Middle frontal gyrus (tissue), 1 donor: Measurements from ENCODE around the gene UVRAG.
"Not testable (repeated sequence)": the region's sequence is repeated elsewhere in the genome, so short reads cannot be mapped to it uniquely, and the experiment has no call there.

Source experiments
- DNase-seq: peaks from one replicate; pipeline ENCODE4 v3.0.0-alpha.2; 2015; ENCODE audit warnings: low spot score; ENCODE audit errors: extremely low spot score

The UVRAG gene

DNA sequence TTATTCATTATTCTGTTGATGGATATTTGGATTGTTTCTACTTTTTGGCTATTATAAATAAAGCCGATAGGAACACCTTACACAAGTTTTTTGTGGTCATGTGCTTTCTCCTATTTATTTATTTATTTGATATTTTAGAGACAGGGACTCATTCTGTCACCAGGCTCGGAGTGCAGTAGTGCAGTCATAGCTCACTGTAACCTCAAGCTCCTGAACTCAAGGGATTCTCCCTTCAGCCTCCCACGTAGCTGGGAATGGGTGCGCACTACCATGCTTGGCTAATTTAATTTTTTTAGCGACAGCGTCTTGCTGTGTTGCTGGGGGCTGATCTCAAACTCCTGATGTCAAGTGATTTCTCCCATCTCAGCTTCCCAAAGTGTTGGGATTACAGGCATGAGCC, 135.1 kb downstream of the UVRAG start:
- no peak for DNase-seq

DNA sequence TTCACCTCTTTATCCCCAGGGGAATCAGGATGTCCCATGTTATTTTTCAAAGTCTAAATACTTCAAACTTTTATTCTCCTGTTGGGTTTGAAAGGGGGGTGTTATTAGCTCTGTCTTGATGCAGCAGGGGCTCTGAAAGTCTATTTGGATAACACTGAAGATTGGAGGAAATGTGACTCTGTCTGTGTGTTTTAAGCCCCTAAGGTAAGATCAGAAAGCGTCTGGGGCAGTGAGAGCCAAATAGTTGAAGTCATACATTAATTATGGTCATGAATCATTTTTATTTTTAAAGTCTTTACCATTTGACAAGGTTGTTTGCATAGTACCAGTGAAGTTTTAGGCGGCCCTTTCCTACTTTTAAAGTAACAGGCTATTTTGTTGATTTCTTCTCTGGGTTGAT, 139.0 kb downstream of the UVRAG start:
- DNase-seq: no peak

DNA sequence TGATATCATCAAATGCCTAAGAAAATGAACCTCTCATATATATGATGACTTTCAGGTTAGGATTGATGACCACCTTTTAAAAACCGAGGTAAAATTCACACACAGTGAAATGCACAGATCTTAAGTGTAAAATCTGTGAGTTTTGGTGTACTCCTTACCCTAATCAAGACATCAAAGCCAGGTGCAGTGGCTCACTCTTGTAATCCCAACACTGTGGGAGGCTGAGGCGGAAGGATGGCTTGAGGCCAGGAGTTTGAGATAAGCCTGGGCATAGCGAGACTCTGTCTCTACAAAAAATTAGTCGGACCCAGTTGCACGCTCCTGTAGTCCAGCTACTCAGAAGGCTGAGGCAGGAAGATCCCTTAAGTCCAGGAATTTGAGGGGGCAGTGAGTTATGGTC, 140.4 kb downstream of the UVRAG start:
- DNase-seq: no peak

DNA sequence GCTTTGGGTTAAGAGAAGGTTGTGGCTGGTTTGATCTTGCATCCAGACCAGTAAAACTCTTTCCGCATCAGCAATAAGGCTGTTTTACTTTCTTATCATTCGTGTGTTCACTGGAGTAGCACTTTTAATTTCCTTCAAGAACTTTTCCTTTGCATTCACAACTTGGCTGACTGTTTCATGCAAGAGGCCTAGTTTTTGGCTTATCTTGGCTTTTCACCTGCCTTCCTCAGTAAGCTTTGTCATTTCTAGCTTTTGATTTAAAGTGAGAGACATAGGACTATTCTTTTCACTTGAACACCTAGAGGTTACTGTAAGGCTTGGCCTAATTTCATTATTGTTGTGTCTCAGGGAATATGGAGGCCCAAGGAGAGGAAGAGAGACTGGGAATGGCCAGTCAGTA, 144.5 kb downstream of the UVRAG start:
- no peak for DNase-seq

DNA sequence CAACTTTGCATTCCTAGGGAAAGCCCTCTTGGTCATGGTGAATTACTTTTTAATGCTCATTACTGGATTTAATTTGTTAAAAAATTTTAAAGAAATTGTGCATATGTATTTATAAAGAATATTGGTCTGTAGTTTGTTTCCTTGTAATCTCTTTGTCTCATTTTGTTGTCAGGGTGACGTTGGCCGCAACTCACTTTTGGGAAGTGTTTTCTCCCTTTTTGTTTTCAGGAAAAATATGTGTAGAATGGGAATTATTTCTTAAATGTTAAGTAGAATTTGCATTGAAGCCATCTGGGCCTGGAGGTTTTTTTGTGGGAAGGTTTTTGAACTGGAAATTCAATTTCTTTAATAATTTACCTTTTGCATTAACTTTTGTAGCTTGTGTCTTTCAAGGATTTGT, 149.1 kb downstream of the UVRAG start:
- DNase-seq: no peak

DNA sequence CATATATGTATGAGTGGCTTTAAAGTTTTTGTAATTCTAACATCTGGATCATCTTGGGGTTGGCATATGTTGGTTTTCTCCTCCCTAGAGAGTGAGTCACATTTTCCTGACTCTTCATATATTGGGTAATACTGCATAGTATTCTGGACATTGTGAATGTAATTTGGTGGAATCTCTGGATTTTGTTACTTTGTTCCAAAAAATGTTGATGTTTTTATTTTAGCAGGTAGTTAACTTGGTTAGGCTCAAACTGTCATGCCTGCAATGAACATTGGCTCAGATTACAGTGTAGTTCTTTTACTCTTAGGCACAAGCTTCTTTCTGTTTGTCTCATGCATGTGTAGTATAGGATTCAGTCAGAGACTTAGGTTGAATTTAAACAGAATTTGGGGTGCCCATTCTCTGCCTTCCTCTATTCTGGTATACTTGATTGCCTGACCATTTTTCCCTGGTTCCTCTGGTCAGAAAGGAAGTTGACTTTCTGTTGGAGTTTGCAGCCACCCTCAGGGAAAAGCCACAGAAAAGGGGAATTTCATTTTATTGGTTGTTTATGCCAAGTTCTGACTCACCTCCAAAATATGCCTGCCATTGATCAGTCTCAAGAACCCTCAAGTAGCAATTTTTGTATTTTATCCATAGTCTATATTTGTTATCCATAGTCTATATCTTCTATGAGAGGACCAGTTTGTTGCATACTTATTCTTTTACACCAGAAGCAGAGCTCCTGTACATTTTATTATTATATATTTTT, 151.7 kb downstream of the UVRAG start:
- DNase-seq: no peak

DNA sequence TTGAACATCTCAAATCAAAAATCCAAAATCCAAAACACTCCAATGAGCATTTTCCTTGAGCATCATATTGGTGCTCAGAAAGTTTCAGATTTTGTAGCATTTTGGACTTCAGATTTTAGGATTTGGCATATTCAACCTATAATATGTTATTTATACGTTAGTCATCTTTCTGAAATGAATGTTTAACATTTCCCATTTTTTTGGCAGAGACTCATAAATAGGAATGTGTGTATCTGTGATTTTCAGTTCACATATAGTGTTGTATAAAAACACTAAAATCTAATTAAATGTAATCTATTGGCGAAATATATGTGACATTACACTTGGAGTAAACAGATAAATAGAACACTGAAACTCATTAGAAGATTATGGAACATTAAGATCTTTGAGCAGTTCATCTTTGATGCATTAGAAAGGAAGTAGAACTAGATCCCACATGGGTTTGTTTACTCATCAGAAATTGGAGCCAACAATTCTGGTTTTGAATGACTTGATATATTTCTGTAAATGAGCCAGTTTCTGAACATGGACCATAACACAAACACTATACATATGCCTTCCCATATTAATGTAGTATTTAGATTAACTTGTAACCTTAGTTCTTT, 153.1 kb downstream of the UVRAG start:
- no peak for DNase-seq

DNA sequence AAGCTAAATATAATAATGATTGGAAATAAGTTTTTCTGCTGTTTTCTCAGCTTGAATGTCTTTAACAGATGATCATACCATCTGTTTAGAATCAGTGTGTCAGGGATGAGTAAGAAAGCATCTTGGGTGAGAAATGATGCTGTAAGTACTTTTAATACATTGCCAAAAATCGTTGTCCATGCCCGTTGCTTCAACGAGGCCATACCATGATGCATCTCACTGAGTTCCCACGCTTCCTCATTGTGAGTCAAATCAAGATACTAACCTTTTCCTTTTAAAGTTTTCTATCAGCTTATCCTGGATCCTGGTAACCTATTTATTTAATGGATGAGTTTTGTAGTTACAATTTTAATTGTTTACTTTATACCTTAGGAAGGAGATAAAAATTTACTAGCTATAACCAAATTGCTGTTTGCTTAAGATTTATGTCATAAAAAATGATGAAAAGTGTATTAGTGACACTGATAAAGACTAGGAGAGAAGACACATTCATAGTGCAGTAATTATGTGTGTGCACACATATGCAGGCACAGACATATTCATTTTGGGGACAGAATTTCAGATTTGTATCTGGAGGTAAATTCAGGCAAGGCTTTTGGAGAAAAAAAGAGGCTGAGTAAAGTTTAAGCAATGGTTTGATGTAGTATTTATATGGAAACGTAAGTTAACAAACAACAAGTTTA, 154.8 kb downstream of the UVRAG start:
- DNase-seq: no peak

DNA sequence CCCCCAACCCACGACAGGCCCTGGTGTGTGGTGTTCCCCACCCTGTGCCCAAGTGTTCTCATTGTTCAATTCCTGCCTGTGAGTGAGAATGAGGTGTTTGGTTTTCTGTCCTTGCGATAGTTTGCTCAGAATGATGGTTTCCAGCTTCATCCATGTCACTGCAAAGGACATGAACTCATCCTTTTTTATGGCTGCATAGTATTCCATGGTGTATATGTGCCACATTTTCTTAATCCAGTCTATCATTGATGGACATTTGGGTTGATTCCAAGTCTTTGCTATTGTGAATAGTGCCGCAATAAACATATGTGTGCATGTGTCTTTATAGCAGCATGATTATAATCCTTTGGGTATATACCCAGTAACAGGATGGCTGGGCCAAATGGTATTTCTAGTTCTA, 158.7 kb downstream of the UVRAG start:
- not testable (repeated sequence) for DNase-seq

DNA sequence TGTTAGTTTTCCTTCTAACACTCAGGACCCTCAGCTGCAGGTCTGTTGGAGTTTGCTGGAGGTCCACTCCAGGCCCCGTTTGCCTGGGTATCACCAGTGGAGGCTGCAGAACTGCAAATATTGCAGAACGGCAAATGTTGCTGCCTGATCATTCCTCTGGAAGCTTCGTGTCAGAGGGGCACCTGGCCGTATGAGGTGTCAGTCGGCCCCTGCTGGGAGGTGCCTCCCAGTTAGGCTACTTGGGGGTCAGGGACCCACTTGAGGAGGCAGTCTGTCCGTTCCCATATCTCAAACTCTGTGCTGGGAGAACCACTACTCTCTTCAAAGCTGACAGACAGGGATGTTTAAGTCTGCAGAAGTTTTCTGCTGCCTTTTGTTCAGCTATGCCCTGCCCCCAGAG, 164.1 kb downstream of the UVRAG start:
- DNase-seq: not testable (repeated sequence)

DNA sequence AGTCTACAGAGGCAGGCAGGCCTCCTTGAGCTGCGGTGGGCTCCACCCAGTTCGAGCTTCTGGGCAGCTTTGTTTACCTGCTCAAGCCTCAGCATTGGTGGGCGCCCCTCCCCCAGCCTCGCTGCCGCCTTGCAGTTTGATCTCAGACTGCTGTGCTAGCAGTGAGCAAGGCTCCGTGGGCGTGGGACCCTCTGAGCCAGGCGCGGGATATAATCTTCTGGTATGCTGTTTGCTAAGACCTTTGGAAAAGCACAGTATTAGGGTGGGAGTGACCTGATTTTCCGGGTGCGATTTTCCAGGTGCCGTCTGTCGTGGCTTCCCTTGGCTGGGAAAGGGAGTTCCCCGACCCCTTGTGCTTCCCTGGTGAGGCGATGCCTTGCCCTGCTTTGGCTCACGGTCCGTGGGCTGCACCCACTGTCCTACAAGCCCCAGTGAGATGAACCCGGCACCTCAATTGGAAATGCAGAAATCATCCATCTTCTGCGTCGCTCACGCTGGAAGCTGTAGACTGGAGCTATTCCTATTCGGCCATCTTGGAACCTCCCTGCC, 164.5 kb downstream of the UVRAG start:
- not testable (repeated sequence) for DNase-seq

DNA sequence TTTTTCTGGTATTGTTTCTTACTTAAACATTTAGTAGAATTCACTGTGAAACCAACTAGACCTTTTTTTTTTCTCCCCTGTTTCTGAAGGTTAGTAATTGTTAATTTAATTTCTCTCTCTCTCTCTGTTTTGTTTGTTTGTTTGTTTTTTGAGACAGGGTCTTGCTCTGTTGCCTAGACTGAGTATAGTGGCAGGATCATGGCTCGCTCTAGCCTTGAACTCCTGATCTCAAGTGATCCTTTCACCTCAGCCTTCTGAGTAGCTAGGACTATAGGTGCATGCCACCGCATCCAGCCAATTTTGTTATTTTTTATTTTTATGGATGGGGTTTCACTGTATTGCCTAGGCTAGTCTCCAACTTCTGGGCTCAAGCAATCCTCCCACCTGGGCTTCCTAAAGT, 165.0 kb downstream of the UVRAG start:
- DNase-seq: no peak

DNA sequence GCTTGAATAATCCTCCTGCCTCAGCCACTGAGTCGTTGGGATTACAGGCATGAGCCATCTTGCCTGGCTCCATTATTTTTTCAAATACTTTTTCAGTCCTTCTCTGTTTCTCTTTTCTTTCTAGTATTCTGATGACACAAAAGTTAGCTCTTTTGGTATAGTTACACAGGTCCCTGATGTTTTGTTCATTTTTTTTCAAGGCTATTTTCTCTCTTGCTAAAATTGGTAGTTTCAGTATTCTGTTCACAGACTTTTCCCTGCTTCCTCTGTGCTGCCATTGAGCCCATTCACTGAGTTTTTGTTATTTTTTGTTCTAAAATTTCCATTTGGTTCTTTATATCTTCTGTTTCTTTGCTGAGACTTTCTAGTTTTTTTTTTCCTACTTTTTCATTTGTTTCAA, 166.5 kb downstream of the UVRAG start:
- DNase-seq: no peak

DNA sequence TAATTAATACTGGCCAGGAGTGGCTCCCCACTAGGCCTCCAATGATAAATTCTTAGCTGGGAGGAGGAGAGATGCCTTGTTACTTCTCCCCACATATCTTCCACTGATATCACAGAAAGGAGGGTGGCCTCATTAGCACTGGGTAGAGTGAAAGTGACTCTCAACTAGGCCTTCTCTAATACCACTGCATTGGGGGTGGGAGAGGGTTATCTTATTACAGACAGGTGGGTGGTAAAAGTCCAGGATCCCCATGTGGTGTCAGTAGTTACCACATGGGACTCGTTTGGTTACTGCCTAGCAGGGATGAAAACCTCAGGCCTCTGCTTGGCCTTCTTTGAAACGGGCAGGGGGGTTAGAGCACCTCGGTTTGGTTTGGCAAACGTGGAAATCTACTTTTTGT, 167.3 kb downstream of the UVRAG start:
- DNase-seq: no peak

DNA sequence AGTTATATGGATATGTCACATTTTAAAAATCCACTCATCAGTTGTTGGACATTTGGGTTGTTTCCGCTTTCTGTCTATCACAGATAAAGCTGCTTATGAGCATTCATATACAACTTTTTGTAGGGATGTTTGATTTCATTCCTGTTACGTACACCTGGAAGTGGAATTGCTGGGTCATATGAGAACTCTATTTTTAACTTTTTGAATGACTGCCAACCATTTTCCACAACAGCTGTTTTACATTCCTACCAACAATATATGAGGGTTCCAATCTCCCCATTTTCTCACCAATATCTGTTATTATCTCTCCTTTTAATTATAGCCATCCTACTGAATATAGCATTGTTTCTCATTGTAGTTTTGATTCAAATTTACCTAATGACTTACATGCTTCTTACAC, 172.0 kb downstream of the UVRAG start:
- no peak for DNase-seq

DNA sequence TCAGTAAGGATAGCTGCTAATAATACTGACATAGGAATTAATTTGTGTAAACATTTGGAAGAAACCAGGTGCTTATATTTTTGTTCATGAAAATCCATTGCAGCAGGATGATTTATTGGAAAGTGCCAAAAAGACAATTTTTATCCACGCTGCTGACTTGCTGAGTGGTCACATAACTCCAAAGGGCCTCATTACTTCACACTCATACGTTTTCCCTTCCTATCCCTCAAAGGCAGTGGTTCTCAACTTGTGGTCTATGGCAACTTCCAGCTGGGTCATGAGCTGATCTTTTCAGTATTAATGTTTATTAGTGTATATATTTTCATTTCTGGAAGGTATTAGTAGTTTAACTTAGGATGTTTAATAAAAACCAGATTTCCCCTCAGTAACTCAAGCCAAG, 178.1 kb downstream of the UVRAG start:
- no peak for DNase-seq

DNA sequence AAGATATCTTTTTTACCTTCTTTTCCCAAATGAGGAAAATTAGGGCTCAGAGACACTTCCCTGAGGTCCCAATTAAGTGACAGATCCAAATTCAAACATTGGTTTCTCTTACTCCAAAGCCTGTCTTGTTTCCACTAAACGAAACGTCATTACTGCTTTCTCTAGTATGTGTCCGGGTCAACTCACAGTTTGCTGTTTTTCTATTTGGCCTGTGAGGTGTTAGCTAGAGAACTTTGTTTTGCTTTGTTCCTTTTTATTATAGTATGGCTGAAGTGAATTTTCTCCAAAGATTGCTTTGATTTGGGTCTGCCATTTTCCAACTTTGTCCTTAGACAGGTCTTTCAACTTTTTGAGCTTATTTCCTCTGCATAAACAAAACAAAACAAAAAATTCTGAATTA, 179.6 kb downstream of the UVRAG start:
- no peak for DNase-seq

DNA sequence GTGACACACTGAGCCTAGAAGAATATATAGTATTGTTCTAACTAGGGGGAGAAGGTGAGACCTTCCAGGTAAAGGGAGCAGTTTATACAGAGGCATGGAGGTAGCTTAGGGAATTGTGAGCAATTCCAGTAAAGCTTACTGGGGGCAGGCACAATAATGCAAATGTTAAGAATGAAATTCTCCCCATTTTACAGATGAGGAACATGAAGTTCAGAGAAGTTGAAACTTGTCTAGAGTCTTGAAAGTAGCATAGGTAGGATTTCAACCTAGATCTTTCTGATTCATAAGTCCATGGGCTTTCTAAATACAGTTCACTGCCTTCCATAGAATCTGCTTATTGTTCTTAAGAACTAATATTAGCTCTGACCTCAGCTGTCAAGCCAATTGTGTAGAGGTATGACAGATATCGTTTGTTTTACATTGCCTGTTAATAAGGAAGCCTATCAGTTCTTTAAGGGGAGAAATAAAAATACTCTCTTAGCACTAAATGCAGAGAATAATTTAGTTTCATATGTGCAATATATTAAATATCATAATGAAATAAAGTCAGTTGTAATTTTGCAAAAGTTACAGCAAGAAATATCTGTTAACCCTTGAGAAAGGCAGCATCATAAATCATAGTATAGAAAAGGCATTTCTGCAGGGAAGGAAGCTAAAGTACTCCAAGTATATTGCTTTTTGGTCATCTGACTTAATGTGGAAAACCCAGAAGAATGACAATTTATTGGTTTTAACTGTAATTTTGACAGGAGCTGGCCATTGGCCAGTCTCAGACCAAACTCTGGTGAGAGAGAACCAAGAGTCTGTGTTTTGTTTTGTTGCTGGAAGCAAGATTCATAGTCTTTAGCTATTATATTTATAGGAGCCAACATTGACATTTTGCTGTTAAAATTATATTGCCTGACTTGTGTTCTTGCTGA, 181.8 kb downstream of the UVRAG start:
- no peak for DNase-seq

DNA sequence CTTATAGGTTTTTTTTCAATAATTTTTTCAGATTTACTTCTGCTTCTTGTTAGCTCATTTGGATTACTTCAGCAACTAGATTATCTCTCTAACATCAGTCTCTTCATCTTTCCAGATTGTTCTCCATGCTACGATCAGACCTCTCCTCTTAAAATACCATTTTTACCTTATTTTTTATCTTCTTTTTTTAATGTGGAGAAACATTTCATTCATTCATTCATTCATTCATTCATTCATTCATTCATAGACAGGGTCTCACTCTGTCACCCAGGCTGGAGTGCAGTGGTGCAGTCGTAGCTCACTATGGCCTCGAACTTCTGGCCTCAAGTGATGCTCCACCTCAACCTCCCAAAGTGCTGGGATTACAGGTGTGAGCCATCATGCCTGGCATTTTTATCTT, 189.4 kb downstream of the UVRAG start:
- no peak for DNase-seq

DNA sequence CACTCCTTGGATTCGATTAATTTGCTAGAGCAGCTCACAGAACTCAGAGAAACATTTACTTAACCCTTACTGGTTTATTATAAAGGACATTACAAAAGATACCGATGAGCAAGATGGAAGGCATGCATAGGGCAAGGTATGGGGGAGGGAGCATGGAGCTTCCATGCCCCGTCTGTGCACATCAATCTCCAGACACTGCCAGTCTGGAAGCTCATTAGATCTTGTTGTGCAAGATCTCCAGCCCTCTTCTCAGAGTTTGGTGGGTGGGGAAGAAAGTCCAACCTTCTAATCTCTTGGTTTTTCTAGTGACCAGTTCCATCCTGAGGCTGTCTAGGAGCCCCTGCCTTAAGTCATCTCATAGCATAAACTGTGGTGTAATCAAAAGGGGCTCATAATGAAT, 190.7 kb downstream of the UVRAG start:
- DNase-seq: no peak

DNA sequence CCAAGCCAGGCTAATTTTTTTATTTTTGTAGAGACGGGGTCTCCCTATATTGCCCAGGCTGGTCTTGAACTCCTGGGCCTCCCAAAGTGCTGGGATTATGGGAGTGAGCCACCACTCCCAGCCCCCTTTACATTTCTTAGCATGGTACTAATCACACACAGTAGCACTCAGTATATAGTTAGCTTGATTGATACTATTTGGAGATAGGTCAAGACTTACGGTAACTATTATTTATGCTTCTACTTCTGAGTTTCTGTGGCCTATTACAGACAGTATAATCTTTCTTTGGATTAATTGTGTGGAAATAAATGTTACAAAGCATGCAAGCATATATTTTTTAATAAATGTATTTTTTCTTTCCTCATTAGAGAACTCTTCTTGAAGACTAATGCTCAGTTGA, 192.2 kb downstream of the UVRAG start:
- no peak for DNase-seq
